Suprapubic skin (tissue), 4 donors: ENCODE data around the gene MAPKAPK3. TPM values are rescaled to one million over a fixed set of nuclear protein-coding genes. Genes with fewer than 3 reads are reported as not detected.

Experiments
- DNase-seq, 2 donors: peaks; one replicate each; pipeline ENCODE4 v3.0.0-alpha.2; 2019; ENCODE audit warnings: low spot score in 2 of 2
- H3K27ac ChIP-seq: fragments of 200-600 bp; sonication (generic); one replicate; pipeline ENCODE4 v1.5.1; 2019
- H3K27me3 ChIP-seq: fragments of 200-600 bp; sonication (generic); one replicate; pipeline ENCODE4 v1.5.1; 2019
- H3K36me3 ChIP-seq: fragments of 200-600 bp; sonication (generic); one replicate; pipeline ENCODE4 v1.5.1; 2019
- H3K4me1 ChIP-seq: fragments of 200-600 bp; sonication (generic); one replicate; pipeline ENCODE4 v1.5.1; 2019
- H3K4me3 ChIP-seq: fragments of 200-600 bp; sonication (generic); one replicate; pipeline ENCODE4 v1.5.1; 2019; ENCODE audit warnings: mild to moderate bottlenecking
- H3K9me3 ChIP-seq: fragments of 200-600 bp; sonication (generic); one replicate; pipeline ENCODE4 v1.5.1; 2019
- CTCF ChIP-seq, 2 donors: fragments of 200-600 bp in 1 of 2; fragments of 450-650 bp in 1 of 2; sonication (generic) in 1 of 2; IDR thresholded peaks; one replicate each; pipeline ENCODE4 v1.5.1; 2016 to 2019; ENCODE audit warnings: antibody characterized with exemption in 2 of 2, mild to moderate bottlenecking in 1 of 2, moderate library complexity in 1 of 2
- EP300 ChIP-seq: sonication (generic); formaldehyde crosslinking; IDR thresholded peaks from one replicate; pipeline ENCODE4 v1.6.1; 2017; ENCODE audit warnings: antibody characterized with exemption
- POLR2A ChIP-seq, 2 donors: fragments of 450-650 bp; IDR thresholded peaks; one replicate each; pipeline ENCODE4 v1.6.1; 2017; ENCODE audit warnings: antibody characterized with exemption in 2 of 2, mild to moderate bottlenecking in 2 of 2, moderate library complexity in 2 of 2
- POLR2AphosphoS5 ChIP-seq, 3 donors: sonication (generic); formaldehyde crosslinking; IDR thresholded peaks; one replicate each; pipeline ENCODE4 v1.6.1; 2017; ENCODE audit warnings: antibody characterized with exemption in 3 of 3
- WGBS: methylation state at CpG from one replicate; pipeline ENCODE4 v1.1.5; 2018; 5-methylcytosine and 5-hydroxymethylcytosine counted together
- total RNA-seq, 4 donors: library from RNA; depleted of rRNA; stranded (reverse); fragments of >200 nt; gene quantifications; one replicate each; pipeline ENCODE4 v1.1.0, GENCODE V29; 2016

MAPKAPK3 gene
- total RNA-seq, 4 donors from 2014 or later: 71.5 to 120 (median 99.4) TPM

GRCh38 chr3:50666837-50667236, 49.9 kb downstream of the MAPKAPK3 start:
- no peak overlapping the region for H3K4me3 ChIP-seq
- 26% methylated on average over 1 of the region's 1 CpG for WGBS
- no peak overlapping the region for H3K27ac ChIP-seq
- DNase-seq: no peak
- peaks cover 6% of the 10 kb centered on the region for H3K4me1 ChIP-seq
- no peaks in the 10 kb centered on the region for H3K27me3 ChIP-seq
- no peaks in the 10 kb centered on the region for H3K9me3 ChIP-seq
- H3K36me3 ChIP-seq: no peaks in the 10 kb centered on the region
- TF ChIP-seq CTCF (IDR thresholded peaks at IDR 0.05): no peak

GRCh38 chr3:50671331-50671730, 54.4 kb downstream of the MAPKAPK3 start:
- Histone ChIP-seq H3K4me1 (peaks cover 8% of the 10 kb centered on the region), H3K36me3 (no peaks in the 10 kb centered on the region), H3K27me3 (peaks cover 10% of the 10 kb centered on the region), H3K27ac (no peak overlapping the region), H3K4me3 (no peak overlapping the region), H3K9me3 (no peaks in the 10 kb centered on the region)
- DNase-seq: no peak
- WGBS: 66% methylated on average over 4 of the region's 4 CpGs
- no peak for TF ChIP-seq EP300
- no peak for TF ChIP-seq CTCF (IDR thresholded peaks at IDR 0.05)
- no peak for TF ChIP-seq POLR2A (IDR thresholded peaks at IDR 0.05)
- no peak for TF ChIP-seq POLR2AphosphoS5 (IDR thresholded peaks at IDR 0.05)

GRCh38 chr3:50672656-50673055, 55.7 kb downstream of the MAPKAPK3 start:
- Histone ChIP-seq H3K27ac (no peak overlapping the region), H3K4me1 (peaks cover 8% of the 10 kb centered on the region), H3K36me3 (no peaks in the 10 kb centered on the region), H3K27me3 (peaks cover 23% of the 10 kb centered on the region), H3K4me3 (no peak overlapping the region), H3K9me3 (no peaks in the 10 kb centered on the region)
- DNase-seq: no peak
- WGBS: 89% methylated on average over 3 of the region's 3 CpGs
- no peak for TF ChIP-seq POLR2AphosphoS5 (IDR thresholded peaks at IDR 0.05)
- TF ChIP-seq EP300: no peak
- TF ChIP-seq POLR2A (IDR thresholded peaks at IDR 0.05): no peak
- TF ChIP-seq CTCF (IDR thresholded peaks at IDR 0.05): no peak

GRCh38 chr3:50673931-50674330, 57.0 kb downstream of the MAPKAPK3 start:
- Histone ChIP-seq H3K9me3 (no peaks in the 10 kb centered on the region), H3K27ac (no peak overlapping the region), H3K36me3 (no peaks in the 10 kb centered on the region), H3K27me3 (peaks cover 36% of the 10 kb centered on the region), H3K4me3 (no peak overlapping the region), H3K4me1 (peaks cover 8% of the 10 kb centered on the region)
- DNase-seq: no peak
- no peak for TF ChIP-seq CTCF (IDR thresholded peaks at IDR 0.05)
- TF ChIP-seq POLR2AphosphoS5 (IDR thresholded peaks at IDR 0.05): no peak
- 46% methylated on average over 3 of the region's 3 CpGs for WGBS

GRCh38 chr3:50674349-50675178, 57.6 kb downstream of the MAPKAPK3 start, which contains the start of gene DOCK3:
Gene DOCK3 (plus strand): TSS chr3:50674927. CDS start chr3:50675264, 337 bp downstream.
- no peak for DNase-seq
- Histone ChIP-seq H3K4me1 (peaks cover 8% of the 10 kb centered on the region), H3K4me3 (peak within 1 kb of the TSS; percentile 58), H3K36me3 (no peaks in the 10 kb centered on the region), H3K27me3 (peaks cover 41% of the 10 kb centered on the region), H3K27ac (no peak within 1 kb of the TSS), H3K9me3 (no peaks in the 10 kb centered on the region)
- 0% methylated on average over 4 of the region's 89 CpGs for WGBS
- TF ChIP-seq EP300: no peak
- TF ChIP-seq POLR2A (IDR thresholded peaks at IDR 0.05): no peak
- no peak for TF ChIP-seq CTCF (IDR thresholded peaks at IDR 0.05)
- TF ChIP-seq POLR2AphosphoS5 (IDR thresholded peaks at IDR 0.05): no peak
